Middle frontal gyrus (tissue), 1 donor: ENCODE measurements around the gene MEA1.
A peak's percentile ranks its signal among the peaks of the same experiment; 100 is the strongest.
"Not testable (repeated sequence)": the region's sequence is repeated elsewhere in the genome, so short reads cannot be mapped to it uniquely, and the experiment has no call there.

Experiments
- DNase-seq: peaks from one replicate; pipeline ENCODE4 v3.0.0-alpha.2; 2015; ENCODE audit warnings: low spot score; ENCODE audit errors: extremely low spot score

Gene MEA1

DNA sequence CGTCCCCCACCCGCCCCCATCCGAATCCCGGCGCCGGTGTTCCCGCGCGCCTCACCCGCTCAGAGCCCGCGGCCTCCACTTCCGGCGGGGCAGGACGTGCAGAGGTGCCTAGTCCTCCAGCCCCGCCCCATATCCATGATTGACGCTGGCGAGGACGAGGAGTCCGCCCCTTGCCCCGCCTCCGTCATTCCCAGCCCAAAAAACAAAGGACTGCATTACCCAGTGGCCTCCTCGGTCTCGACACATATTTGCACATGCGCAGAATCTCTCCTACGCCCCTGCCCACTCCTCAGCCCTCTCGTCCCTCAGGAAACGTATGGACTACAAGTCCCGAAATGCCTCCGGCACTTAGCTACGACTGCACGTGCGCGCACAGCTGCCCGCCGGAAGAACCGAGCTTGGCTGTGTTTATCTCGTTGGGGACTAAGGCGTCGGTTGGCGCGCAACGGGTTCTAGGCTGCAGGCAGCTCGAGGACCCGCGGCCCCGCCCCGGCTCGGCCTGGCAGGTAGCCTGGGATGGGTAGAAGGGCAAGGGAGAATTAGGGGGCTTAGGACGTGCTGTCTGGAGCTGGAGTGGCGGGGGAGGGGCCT is at the start of gene MEA1, which contains the start of gene KLHDC3:
Gene MEA1, minus strand, starts transcription at position 104 of the 591 bp plus-strand sequence. CDS start 133 bp downstream, outside the sequence.
Gene KLHDC3, plus strand, starts transcription at position 407 of the 591 bp plus-strand sequence. CDS start 2,944 bp downstream, outside the sequence.
- peak; percentile 98 for DNase-seq

DNA sequence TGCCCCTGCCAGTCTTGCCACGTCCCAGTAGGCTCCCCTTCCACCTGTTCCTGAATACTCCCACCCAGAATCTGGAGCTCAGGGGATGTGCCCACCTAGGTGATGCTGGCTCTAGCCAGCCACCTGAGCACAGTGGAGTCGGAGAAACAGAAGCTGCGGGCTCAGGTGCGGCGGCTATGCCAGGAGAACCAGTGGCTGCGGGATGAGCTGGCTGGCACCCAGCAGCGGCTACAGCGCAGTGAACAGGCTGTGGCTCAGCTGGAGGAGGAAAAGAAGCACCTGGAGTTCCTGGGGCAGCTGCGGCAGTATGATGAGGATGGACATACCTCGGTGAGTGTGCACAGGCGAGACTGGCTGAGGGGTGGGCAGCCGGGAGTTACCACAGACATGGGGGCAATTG is 49.1 kb upstream of the MEA1 start:
- no peak for DNase-seq

DNA sequence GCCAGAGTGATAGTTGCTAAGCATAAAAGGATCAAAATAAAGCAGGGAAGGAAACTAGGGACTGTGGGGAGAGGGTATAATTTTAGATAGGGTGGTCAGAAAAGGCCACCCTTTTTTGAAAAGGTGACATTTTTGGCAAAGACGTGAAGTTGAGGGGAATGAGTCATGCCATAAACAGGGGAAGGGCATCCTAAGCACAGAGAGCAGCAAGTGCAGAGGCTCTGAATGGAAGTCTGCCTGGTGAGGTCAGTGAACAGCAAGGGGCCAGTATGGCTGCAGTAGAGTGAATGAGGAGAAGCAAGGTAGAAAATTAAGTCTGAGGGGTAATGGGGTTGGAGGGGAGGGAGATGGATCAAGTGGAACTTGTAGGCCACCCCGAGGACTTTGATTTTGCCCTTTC is 48.1 kb upstream of the MEA1 start:
- DNase-seq: no peak

DNA sequence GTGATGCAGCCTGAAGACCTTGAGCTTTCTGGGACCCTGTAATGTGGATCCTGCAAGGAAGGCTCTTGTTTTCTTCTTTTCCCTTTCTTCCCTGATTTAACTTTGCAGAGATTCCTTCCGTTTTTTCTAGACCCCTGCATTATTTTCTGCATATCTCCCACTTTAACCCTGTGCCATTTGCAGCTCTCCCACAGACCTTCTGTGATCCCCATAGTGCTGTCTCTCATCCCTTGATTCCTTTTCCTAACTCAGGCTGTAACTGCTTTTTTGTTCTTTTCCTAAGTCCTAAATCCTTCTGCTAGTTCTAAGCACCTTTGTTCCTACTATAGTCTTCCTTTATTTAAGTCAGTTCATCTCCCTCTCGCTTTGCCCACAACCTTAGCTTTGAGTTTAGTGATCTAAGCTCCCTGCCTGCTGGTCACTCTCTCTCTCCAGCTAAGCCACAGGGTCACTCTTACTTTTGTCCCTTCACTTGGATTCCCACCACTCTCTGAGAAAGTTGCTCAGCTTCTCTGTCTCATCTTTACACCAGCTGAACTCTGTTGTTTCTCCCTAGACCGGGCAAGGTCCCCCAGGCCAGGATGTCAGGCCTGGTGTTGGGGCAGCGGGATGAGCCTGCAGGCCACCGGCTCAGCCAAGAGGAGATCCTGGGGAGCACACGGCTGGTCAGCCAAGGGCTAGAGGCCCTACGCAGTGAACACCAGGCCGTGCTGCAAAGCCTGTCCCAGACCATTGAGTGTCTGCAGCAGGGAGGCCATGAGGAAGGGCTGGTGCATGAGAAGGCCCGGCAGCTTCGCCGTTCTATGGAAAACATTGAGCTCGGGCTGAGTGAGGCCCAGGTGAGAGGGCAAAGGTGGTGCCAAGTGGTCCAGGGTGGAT is 47.2 kb upstream of the MEA1 start:
- DNase-seq: no peak

DNA sequence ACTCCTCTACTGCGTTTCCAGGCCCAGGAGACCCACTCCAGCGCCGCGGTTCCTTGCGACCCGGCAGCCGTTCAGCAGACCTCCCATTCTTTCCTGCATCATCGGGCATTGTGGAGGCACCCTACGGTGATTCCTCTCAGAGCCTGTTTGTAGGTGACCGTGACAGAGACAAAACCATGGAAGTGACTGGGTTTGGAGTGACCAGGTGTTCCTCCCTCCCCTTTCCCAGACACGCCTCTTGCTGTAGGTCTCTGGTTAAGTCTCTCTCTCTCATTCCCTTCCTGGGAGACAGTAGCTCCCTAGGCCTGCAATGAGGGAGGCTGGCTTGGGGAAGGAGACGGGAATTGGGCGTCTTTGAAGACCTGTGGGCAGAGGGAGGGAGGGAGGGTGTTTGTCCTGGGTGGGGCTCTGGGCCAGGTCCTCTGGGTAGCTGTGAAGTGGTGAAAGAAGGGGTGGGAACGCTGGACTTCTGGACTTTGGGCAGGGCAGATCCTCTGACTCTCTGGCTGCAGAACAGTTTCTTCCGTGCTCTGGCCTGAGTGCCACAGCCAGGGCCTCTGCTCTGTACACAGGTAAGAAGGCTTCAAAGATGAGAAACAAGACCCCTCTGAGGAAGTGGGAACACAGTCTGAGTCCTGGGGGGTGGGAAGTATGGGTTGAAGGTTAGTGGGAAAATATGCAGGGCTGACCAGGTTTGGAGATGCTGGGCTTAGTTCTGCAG is 46.4 kb upstream of the MEA1 start:
- DNase-seq: no peak

DNA sequence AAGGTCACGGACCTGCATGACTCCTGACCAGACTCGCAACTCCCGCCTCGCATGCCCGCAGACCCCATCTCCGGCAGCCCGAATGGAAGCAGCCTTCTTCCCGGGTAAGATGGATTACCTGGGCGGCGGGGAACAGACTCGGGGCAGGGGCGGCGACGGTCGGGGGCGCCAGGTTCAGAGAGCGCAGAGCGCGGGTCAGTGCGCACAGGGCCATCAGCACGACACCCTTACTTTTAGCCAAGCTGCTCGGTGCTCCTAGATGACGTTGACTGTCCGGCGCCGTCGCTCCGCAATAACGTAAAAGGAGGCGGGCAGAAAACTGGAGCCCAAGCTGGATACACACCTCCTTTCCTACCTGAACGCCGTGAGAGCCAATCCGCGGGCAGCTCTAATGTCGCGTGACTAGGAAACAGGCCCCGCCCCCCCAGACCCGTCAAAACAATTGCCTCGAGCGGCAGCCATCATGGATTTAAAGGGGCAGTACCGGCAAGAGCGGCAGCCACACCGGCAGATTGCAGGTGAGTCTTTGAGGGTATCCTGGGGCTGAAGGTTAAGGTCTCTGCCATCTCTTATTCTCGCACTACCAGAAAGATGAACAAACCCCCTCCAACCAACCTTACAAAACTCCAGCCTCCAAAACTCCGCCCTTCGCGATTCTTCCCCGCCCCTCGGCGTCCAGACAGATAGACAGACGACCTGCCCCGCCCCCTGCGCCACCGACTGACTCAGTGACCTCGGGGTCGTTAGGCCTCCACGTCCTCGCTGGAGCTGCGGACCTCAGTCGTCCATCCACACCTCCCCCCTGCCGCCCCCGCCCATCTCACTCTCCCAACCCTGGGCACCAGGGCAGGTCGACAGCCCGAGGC is 45.7 kb upstream of the MEA1 start, which contains the start of the genes KLC4 and MRPL2:
Gene KLC4, plus strand, starts transcription at position 464 of the 866 bp plus-strand sequence. CDS start 1,705 bp downstream, outside the sequence.
Gene MRPL2, minus strand, starts transcription at position 267 of the 866 bp plus-strand sequence. Its CDS starts 53 bp downstream, at position 214.
- peak; percentile 98 for DNase-seq

DNA sequence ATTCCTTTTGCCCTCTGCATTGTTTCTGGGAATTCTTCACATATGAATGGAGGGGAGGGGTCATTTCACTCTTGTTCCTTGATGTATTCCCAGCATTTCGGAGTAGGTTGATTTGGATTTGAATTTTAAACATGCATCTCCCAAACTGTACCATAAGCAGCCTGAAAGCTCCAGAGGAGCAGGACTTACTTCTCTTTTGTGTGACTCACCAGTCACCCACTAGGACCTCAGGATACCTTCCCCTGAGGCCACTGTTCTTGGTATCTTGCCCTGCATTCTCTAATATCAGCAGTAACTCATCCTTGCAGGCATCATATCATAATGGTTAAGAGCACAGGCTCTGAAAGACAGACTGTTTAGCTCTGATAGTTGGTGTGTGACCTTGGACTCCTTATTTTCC is 44.8 kb upstream of the MEA1 start:
- no peak for DNase-seq

DNA sequence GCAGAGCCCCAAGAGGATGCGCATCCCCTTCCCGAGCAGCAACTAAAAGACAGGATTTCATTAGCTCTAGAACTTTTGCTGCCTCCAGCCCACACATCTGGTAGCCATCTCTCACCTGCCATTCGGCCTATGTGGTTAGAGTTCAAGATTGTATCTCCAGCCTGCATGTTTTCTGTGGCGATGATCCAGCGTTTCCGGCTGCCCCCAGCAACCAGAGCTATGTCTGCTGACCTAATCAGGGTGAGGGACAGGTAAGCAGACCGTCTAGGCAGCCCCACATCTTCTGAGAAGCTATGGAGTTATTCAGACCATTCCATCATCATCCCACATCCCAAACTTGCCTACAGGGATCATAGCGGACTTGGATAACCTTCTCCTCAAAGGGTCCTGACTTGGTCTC is 42.2 kb upstream of the MEA1 start:
- DNase-seq: no peak

DNA sequence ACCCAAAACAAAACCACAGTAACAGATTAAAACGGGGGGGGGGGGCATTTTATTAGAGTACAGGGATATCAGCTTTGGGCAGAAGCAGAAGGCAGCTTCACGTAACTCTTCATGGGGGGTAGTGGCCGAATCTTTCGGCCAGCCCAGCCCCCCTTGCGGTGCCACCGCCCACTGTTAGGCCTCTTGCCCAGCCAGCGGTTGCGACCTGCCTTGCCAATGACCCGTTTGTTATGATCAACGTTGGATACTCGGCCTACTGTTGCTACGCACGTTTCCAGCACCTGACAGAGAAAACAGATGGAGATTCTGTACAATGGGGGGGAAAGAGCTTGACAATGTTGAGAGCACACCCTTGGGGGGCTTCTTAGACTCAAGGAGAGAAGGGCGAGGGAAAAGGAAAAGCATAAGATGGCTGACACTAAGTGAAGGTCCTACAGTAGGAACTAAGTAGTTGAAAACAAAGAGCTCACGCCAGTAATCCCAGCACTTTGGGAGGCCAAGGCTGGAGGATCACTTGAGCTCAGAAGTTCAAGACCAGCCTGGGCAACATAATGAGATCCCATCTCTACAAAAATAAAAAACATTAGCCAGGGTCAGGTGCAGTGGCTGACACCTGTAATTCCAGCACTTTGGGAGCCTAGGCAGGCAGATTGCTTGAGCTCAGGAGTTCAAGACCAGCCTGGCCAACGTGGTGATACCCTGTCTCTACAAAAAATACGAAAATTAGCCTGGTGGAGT is 40.6 kb upstream of the MEA1 start:
- DNase-seq: no peak

DNA sequence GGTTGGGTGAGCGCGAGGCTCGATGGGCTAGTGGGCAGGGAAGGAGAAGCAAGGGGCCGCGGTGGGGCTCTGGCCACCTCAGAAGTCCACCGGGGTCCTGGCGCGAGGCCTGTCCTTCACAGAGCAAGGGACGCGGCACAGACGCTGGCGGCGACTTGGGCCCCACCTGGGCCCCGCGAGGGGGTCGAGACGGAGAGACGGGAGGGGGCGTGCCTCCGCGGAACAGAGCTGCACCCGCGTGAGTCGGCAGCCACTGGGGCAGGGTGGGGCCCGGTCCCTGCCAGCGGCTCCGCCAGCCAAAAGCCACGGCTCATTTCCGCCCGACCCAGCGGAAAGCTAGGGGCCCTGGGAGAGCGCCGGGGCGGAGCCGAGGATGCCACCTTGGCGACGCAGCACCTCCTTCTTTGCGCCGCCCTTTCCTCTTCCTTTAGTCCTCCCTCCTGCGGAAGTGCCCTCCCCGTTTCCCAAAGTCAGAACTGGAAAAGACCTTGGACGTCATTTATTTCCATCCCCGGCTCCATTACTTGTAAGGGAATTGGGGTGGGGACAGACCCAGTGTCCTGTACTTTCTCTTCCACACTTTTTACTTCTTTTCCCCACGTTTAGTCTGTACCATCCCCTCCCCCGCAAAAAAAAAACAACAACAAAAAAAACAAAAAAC is 39.9 kb upstream of the MEA1 start, which contains the start of gene CUL7:
Gene CUL7, minus strand, starts transcription at position 307 of the 661 bp plus-strand sequence. CDS start 1,063 bp downstream, outside the sequence.
- DNase-seq: peak; percentile 81

DNA sequence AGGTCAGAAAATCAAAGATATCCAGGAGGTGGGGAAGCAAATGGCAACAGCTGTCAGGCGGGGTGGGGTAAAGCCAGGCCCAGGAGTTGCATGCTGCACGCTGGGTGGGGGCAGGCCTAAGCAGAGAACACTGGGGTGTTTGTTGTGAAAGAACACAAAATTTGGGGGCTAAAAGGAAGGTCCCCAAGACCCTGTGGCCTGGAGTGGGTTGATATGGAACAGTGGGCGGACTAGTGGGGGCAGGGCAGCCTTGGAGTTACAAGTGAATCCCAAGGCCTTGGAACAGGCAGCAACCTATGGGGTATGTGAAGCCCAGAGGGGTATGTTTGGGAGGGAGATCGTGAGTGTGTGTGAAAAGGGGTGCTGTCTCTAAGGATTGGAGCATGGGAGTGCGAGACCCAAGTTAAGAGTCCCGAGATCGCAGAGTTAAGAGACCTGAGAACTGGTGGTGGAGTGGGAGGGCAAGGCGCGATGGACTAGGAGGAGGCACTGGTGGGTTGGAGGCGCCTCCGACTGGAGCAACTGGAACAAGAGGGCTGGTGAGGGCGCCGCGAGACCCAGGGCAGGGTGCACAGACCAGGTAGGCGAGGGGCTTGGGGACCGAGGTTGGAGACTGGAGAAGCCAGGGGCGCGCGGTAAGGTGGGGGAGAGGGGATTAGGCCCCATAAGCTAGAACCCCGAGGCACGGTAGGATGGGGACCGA is 39.2 kb upstream of the MEA1 start:
- no peak for DNase-seq

DNA sequence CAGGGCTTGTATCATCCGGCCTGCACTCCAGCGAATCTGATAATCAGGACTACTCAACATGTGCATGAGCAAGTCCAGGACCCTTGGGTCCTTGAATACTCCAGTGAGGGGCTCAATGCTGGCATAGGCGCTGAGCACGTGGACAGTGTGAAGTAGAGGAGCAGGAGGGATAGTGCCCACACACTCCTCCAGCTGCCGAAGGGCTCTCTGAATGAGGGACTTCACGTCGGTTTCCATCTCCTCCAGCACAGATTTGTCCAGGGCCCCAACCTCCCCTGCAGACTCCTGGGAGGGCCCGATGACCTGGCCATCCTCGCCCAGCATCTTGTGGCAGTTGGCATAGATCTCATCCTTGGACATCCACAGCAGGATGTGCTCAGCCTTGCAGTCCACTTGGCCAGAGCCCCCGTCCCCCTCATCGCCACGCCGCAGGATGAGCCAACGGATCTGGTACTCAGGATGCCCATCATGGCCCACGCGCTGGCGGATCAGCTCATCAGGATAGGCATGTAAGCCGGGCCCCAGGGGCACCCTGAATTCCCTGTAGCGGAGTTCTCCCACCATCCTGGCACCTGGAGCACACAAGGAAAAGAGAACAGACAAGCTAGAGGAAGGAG is 38.6 kb upstream of the MEA1 start:
- no peak for DNase-seq

DNA sequence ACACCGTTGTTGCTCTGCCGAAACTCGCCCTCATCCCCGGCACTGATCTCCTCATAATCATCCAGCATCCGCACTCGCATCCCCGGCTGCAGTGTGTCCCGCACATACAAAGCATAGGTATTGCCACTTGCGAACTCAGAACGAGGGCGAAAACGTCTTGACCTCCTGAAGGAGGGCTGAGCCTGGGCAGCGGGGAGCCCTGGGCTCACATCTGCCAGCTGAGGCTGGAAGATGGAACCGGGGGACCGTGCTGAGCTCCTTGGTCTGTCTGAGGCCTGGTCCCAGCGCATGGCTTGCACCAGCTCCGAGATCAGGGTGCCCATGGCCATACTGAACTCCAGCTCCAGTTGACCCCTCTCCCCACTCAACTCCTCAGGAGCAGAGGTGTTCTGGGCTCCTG is 37.2 kb upstream of the MEA1 start:
- no peak for DNase-seq

DNA sequence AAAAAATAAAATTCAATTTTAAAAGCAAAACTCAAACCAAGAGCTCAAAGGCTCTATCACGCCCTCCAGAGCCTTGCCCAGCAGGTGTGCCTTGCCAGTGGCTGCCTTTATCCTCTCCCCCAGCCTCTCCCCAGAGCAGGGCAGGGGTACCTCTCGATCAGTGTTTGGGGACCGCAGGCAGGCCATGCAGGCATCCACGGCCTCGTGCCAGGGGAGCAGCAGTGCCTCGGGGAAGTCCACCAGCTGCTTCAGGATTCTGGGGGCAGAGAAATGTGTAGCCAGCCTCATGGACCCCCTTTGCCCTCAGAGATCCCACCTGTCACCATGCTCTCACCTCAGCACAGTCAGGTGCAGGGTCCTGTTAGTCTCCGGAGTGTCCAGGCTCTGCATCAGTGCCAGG is 34.3 kb upstream of the MEA1 start:
- DNase-seq: no peak

DNA sequence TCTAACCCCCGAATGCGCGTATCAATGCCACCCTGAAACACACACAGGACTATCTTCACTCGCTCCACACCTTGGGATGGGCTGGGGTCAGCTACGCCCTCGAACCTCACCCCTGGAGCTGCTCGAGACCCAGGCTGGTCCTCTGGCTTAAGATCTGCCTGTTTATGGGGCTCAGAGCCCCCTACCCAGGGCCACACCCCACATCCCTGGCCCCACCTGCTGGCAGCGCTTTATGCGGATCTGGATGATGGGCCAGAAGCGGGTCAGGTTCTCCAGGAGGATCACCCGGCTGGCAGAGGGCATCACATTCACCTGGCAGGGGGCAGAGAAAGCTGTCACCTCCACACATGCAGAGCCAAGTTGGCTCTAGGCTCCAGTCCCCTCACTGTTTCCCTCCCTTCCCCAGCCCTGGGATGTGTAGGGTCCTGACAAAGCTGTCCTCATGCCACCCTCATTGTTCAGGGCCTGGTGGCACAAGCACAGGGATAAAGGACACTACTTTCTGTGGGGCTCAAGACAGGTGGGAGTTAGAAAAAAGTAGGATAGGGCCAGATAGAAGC is 31.7 kb upstream of the MEA1 start:
- no peak for DNase-seq

DNA sequence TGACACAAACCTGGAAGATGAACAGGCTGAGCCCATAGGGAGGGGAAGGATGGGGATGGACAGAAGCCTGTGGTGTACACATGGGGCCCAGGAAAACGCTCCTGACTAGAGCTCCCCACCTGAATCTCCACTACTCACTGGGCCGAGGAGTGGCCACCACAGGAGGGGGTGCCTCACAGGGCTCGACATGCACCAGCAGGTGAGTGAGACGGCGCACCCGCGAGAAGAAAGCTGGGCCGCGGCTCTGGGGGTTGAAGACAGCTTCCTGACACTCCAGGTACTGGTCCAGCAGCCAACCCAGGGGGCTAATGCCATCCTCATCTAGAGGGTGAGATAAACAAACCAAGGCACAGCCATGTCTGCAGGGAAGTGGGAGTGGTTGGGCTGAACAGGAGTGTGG is 29.6 kb upstream of the MEA1 start:
- DNase-seq: no peak

DNA sequence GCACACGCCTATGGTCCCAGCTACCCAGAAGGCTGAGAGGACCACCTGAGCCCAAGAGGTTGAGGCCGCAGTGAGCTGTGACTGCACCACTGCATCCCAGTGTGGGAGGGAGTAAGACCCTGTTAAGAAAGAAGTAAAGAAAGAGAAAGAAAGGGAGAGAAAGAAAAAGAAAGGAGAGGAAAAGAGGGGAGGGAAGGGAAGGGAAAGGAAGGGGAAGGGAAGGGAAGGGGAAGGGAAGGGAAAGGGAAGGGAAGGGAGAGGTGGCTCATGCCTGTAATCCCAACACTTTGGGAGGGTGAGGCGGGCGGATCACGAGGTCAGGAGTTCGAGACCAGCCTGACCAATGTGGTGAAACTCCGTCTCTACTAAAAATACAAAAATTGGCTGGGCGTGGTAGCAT is 27.7 kb upstream of the MEA1 start:
- DNase-seq: not testable (repeated sequence)
